Epidermal melanocyte (primary cell): ENCODE measurements around the gene PTGR3.

Experiments used
- DNase-seq: peaks from one replicate; pipeline ENCODE4 v3.0.0; 2011; ENCODE audit warnings: low spot score; ENCODE audit not compliant: insufficient read length

PTGR3 gene, protein sequence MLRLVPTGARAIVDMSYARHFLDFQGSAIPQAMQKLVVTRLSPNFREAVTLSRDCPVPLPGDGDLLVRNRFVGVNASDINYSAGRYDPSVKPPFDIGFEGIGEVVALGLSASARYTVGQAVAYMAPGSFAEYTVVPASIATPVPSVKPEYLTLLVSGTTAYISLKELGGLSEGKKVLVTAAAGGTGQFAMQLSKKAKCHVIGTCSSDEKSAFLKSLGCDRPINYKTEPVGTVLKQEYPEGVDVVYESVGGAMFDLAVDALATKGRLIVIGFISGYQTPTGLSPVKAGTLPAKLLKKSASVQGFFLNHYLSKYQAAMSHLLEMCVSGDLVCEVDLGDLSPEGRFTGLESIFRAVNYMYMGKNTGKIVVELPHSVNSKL

DNA sequence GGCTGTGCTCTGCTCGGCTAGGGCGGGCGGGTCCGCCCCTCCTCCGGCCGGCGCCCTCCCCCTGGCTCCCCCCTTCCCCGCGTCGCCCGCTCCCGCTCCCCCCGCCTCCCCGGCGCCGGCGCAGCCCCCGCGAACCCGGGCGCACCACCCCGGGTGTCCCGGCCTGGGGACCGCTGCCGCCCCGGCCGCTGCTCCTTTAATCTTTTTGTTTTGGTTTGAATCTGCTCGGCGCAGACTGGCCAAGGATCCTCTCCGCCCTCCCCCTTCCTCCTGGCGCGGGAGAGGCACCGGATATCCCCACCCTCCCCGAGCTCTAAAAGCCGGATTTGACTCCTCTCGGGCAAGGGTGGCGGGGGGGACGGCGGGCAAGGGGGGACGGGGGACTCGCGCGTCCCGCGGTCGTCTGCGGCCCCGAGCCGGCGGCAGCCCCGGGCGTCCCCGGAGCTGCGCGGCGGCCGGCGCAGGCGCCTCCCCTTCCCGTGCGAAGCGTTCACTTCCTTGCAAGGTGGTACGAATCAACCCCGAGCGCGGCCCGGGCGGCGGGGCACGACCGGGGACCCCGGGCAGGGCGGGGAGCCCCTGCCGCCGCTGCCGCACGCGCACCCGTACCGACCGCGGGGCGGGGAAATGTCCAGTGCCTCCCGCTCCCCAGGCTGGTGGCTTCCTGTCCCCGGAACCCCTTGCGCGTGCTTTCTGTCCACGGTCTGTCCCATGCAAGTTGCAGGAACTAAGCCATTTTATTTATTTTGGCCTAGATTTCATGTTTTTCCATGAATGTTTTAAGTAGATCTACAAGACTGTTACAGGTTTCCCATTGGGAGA is at the start of gene PTGR3:
TSS of gene PTGR3 (minus strand) at position 11 of the 822 bp plus-strand sequence. CDS start 81 bp downstream, outside the sequence.
- peak; percentile 91 for DNase-seq

DNA sequence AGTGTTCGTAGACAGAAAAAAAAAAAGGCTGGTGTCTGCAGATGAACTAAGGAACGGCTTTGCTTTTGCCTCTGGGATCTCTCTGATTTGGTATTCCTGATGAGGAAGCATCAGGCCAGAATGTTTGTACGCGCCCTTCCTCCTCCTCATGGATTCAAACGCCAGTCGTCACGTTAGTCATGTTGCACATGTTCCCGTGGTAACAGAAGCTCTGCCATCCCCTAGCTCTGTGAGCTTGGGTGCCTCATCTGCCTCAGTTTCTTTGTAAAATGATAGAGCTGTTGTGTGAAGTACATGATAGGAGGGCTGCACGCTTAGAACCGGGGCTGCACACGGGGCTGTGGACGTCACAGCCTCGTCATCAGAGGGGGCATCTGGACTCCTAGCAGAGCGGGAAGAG is 48.7 kb upstream of the PTGR3 start:
- no peak for DNase-seq

DNA sequence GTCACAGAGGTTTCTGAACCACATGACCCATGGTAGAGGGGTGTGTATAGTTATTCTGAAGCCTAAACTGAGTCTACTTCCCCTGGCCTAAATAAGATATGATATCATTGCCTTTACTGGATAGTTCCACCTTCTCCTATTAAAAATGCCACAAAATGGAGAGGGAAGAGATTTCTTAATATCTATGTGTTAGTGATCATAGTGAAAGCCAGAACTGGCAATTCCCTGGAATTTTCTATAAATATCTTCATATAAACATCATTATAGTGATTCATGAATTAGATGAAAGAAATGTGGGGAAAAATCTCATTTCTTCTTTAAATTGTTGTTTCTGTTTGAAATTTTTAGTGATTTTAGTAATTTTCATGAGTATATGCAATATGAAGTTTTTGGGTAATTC is 47.4 kb upstream of the PTGR3 start:
- no peak for DNase-seq

DNA sequence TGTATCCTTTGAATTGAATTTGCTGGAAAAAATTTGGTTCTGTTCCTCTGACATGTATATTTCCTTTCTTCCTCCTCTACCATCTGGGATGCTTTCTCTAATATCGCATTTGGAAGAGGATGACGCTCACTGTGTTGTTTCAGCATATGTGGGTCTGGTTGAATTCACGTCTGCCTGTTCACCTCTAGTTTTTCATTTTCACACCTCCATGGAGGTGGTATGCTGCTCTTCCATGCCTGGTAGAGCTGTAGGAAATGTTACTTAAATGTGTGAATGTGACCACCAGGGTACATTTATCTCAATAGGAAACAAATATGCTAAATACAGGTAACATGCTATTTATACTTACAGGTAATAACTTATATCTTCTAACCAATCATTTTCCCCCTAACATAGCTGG is 46.2 kb upstream of the PTGR3 start:
- DNase-seq, result no peak

DNA sequence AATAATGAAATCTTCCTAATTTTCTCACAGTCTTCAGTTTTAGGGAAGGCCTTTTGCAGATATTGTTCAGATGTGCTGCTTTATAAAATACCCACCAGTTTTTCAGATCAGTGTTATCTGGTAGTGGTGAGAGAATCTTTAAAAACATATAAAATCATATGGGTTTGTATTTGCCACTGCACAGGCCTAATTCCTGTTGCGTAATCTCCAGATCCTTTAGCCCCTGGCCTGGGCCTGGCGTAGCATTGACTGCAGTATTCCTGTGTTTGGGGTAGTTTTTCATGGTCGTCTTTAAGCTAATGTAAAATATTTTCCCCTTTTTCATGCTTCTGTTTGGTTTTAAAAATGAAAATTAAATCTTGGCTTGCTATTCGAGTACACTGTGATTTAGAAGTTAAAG is 44.8 kb upstream of the PTGR3 start:
- no peak for DNase-seq

DNA sequence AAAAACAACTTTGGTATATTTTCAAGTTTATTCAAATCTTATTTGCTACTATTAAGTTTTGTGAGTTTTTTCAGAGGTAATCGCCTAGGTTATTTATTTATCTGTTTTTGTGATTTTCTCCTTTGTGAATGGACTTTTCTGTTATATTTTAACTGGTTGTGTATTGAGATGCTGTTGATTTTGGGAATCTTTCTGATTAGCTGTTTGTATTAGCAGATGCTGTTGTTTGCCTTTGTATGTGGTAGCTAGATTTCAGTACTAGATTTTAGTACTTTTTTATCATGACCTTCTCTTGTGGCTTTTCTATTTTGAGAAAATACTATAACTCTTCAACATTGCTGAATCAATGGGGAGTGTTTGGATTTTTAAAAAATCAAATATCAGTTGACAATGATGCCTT is 44.1 kb upstream of the PTGR3 start:
- no peak for DNase-seq

DNA sequence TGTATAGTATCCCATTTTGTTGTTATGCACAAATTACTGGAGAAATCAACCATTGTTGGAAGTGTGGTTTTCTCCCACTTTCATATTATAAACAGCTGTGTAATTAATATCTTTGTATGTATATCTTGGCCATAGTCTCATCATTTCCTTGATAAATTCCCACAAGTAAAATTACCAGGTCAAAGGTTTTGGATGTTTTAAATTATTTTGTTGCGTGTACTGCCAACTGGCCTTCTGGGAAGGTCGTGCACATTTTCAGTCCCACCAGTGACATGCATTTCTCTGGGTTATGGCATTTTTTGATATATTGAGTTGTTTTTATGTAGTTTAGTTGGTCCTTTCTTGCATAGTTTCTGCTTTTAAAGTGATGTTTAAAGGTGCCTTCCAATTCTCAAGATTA is 43.2 kb upstream of the PTGR3 start:
- no peak for DNase-seq

DNA sequence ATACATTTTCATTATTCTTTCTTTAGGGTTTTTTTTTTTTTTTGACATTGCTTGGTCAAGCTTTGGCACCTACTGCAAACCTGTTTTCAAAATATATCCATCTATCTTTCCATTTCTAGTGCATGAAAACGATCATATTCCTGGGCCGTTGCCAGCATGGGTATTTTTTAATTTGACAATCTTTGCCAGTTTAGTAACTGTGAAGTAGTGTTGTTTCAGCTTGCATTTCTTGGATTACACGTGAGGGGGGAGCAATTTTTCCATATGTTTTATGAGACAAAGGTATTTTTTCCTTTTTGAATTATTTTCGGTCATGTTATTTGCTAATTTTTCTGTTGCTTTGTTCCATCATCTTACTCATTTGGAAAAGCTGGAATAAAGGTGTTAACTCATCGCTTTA is 42.5 kb upstream of the PTGR3 start:
- DNase-seq, result no peak

DNA sequence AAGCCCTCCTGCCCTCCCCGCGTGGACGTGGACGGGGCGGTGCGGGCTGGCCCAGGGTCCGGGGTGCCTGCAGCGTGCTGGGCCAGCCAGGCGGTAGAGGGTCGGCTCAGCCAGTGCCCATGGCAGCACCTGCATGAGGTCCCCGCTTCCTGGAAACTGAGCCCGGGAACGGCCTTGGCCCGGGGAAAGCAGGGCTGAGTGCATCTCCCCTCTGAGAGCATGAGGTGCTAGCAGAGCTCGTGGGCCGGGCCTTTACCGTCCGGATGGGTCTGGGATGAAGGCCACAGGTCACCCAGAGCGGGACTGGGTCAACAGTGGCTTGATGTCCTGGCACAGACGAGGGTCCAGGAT is 41.5 kb upstream of the PTGR3 start:
- no peak for DNase-seq

DNA sequence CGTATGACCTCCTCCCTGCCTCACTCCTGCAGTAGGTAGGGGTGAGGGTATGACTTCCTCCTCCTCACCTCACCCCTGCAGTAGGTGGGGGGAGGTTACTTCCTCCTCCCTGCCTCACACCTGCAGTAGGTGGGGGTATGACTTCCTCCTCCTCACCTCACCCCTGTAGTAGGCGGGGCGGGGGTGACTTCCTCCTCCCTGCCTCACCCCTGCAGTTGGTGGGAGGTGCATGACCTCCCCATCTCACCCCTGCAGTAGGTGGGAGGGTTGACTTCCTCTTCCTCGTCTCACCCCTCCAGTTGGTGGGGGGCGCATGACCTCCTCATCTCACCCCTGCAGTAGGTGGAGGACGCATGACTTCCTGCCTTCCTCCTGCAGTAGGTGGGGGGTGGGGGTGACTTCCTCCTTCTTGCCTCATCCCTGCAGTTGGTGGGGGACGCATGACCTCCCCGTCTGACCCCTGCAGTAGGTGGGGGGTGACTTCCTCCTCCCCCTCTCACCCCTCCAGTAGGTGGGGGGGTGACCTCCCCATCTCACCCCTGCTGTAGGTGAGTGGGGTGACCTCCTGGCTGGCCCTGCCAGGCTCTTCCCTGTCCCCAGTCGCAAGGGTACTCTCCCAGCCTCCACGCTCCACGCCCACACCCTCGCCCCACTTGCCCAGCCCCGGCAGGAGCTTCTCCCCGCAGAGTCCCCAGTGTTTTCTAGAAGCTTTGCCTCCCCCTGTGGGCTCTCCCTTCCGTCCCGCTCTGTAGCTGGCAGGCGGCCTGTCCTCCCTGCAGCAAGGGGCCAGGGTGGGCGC is 40.9 kb upstream of the PTGR3 start:
- no peak for DNase-seq

DNA sequence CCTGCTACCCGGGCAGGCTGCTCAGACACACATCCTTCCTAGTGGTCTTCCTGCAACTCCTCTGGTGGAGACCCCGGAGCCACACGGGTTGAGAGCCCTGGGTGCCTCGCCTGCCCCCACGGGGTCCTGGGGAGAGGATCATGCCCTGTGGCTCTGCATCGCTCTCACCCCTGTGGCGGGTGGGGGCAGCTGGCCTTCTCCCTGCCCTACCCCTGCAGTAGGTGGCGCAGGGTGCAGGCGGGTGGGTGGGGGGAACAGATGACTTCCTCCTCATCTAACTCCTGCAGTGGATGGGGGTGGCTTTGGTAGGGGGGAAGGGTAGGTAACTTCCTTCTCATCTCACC is 40.2 kb upstream of the PTGR3 start:
- DNase-seq, result no peak

DNA sequence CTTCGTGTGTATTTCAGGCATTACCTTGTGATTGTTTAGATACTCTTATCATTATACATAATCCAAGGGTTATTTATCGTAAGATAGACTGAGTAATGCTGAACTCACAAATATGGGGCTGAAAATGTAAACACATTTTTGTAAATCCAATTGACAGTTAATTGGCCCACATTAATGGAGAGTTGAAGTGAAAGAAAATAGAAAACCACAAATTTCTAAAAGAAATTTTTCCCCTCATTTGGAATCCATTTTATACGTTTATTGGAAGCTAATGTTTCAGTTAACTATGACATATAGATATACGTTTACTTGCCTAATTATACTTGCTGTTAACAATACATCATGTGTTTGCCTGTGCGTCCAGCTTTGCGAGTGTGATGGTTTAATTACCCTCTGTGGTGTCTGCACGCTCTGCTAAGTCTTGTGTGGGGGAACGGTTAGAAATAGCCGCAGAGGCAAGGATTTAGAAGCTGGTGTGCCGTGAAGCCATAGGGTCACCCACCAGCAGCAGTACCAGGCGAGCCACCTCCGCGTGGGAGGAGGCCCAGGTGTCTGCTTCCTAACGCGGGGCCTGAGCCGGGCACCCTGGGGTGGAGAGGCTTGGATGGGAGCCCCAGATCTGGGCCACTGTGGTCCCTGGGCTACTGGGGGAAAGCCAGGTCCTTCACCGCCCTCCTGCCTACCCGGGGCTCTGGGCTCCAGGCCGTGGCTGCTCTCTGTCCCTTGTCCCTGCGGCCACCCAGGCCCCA is 39.7 kb upstream of the PTGR3 start:
- DNase-seq, result no peak

DNA sequence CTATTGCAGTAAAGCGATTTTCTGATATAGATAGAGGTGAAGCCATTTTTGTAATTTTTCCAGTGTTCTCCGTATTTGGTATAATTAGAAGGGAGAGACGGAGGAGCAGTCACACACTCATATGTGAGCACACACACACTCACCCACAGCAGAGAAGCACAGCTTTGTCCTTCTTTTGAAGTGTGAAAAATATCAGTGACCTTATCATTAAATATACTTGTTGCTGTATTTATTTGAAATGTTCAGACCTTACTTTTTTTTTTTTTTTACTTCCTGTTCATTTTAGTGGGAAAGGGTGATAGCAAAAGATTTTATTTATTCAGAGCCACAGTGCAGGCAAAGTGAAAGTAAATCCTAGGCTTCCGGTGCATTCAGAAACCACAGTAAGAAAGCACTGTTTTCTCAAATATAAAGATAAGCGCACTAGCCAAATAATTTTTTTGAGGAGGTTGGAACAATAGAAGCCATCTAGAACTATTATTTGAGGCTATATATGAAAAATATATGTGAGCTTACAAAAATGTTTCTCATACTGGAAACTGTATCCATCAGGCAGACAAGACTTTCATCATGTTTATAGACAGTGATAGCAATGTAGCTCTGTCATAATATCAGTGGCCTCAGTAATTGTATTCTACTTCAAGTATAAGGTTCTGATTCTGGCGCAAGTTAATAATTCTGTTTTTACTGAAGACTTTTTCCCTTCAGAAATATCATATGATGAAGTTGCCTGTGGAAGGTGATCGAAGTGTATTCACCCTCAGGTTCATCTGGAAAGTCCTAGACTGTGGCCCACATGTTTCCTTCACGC is 38.9 kb upstream of the PTGR3 start:
- DNase-seq, result no peak

DNA sequence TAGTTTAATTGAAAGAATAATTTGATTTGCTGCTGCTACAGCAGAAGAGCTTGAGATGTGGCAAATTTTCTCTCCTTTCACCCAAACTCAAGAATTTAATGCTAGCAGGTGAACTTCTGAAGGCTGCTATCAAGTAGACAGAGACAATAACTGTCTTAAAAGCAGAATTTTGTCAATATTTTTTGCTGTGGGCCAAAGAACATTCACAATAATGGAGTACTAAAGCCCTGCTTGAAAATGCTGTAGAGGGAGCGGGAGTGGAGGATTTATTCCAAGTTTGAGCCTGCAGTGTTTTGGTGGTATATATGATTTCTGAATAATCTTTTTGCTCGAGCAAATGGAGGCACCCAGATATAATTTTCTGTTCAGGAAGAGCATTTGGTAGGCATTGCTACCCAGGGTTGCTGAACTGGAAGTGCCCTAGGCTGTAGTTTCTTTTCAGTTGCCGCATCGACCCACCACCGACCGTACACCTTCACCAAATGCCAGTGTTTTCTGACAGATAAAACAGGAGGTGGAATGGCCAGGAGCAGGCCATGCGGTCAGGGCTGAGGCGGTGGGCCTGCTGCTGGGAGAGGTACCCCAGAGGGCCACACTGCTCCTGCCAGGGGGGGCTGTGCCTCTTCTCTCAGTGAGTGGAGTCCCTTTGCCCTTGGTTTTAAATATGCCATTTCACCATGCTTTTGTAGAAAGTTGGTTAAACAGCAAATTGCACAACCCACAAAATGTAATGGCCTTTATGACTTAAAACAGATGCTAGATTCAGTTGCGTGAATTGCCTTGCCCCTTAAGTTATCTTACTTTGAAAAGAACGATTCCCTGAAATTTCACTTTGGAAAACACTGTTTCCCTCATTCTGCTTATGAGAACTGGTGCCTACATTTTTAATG is 38.0 kb upstream of the PTGR3 start:
- DNase-seq, result no peak

DNA sequence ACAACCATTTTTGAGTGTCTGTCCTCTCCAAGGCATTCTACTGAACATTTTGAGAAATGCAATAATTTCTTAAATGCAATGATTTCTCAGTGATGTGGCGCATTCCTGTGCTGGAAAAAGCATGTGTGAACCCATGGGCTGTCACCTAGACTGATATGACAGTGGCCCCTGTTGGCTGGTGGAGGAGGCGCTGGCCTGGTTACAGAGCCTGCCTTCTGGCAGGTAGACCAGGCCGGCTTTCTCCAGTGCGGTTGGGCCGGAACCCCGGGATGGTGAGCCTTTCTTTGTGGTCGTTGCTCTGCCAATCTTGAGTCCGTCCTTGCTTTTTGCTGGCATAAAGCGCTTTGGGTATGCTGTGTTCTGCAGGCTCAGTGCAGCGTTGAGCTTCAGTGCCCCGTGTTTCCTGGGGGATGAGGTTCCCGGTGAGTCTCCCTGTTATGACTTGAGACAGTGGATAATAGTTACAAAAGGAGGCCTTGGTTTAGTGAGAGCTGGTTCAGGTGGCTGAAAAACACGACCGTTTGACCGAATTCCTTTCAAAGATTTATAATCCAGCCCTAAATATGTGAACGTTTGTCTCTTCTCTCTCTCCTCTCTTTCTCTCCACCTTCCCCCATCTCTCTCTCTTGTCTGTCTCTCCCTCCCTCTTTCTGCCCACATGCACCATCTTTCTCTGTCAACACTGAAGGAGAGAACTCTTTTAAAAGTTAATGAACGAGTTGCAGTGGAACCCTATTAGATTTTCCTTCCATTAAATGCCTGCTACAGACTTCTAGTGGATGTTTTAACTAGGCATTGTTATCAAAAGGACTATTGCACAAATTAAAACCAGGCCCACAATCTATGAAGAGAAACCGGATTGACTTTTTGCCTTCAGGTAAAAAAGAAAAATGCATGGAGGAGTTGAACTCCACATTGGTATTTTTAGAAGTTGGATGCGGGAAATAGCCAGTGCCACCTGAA is 35.7 kb upstream of the PTGR3 start:
- DNase-seq, result no peak

DNA sequence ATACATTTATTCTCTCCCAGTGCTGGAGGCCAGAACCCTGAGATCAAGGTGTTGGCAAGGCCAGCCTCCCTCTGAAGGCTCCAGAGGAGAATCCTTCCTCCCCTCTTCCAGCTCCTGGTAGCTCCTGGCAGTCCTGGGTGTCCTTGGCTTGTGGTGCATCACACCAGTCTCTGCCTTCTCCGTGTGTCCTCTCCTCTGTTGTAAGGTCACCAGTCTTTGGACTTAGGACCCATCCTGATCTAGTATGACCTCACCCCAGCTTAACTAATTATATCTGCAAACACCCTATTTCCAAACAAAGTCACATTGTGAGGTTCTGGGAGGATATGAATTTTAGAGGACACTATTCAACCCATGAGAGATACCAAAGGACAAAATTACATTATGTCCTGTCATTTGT is 32.8 kb upstream of the PTGR3 start:
- DNase-seq, result no peak

DNA sequence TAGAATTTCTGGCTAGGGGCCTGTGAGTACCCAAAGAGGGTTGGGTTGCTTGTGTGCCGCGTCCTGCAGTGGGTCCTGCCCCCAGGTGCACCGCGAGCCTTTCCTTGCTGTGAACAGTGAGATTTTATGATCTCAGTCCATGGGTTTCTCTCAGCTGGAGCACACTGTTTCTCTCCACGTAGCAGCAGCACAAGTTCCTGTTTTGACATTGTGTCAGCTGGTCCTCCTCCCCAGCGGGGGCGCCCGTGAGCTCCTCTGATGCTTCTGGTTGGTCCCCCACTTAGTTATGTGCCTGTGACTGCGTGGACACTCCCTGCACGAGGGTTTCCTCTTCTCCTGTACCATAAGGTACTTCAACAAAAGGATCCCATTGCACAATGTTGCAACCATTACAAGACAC is 31.5 kb upstream of the PTGR3 start:
- DNase-seq, result no peak

DNA sequence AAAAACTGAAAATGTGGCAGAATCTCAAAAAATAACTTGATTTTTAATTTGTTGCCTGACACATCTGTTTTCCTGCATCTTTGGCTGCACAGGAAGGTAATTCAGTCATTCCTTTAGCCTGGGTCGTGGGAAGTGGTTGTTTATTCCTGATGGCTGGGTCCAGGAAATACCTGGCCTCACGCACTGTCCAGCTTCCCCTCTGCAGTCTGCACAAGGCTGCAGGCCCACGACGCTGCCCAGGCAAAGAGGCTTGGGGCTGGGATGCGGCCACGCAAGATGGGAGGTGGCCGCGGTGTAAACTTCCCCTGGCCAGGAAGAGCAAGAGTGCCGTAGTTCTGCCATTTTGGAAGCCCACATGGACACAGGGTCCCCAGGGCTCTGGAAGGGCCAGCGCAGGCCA is 29.8 kb upstream of the PTGR3 start:
- DNase-seq, result no peak
